GM12801 (cell line): ENCODE results near the gene CMIP.

ENCODE experiments used
- TF ChIP-seq, protein P1 (sequence below): IDR thresholded peaks from one replicate; pipeline ENCODE4 v1.5.1; 2011; ENCODE audit warnings: control low read depth; ENCODE audit not compliant: insufficient read length; ENCODE audit errors: extremely low read depth

The CMIP gene

DNA sequence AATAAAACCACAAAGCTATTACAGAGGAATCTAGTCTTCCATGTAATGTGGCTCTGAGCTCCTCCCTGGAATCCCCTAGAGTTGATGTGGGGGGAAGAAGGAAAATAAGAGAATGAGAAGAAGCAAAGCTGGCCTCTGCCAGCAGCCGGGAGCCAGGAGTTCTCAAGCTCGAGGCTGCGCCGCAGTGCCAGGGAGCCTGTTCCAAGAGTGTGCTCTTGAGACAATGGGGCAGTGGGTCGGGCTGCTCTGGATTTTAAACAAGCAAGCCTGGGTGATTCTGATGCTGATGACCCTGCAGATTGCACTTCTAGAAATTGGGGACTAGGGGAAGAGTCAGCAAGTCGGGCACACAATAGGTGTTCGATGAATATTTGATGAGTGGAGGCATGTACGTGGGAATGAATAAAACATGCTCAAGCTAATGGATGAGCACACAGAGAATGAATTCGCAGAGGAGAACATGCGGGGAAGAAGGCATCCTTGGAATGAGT is 119.9 kb downstream of the CMIP start:
- TF ChIP-seq, protein P1, sequence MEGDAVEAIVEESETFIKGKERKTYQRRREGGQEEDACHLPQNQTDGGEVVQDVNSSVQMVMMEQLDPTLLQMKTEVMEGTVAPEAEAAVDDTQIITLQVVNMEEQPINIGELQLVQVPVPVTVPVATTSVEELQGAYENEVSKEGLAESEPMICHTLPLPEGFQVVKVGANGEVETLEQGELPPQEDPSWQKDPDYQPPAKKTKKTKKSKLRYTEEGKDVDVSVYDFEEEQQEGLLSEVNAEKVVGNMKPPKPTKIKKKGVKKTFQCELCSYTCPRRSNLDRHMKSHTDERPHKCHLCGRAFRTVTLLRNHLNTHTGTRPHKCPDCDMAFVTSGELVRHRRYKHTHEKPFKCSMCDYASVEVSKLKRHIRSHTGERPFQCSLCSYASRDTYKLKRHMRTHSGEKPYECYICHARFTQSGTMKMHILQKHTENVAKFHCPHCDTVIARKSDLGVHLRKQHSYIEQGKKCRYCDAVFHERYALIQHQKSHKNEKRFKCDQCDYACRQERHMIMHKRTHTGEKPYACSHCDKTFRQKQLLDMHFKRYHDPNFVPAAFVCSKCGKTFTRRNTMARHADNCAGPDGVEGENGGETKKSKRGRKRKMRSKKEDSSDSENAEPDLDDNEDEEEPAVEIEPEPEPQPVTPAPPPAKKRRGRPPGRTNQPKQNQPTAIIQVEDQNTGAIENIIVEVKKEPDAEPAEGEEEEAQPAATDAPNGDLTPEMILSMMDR = no peak

DNA sequence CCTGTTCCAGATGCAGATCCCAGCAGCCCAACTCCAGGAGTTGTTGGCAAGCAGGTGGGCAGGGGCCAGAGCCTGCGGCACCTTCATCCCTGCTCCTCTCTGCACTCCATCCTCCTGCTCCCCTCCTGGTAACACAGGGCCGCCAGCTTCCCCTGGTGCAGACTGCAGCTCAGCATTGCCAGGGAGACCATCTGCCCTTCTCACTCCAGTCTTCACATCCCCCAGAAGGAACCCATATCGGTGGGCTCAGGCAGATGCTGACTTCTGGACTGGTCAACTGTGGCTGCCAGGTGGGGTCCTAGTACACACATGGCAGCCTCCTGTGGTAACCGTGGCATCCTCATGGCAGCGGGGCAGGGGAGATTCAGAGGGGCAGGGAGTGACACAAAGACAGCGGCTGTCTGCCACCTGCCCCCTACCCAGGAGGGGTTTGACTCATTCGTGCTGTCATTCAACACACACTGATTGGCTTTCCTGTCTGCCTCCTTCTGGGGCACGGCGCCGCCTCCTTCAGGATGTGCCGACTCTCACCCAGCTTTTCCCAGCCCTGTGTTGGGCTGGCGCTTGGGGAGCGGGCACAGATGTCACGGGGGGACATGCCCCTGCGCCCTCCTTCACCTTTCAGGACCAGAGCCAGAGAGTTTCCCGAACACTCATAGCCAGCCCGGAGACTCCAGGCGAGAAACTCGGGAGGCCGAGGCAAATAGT is 120.9 kb downstream of the CMIP start:
- TF ChIP-seq, protein P1 = no peak

DNA sequence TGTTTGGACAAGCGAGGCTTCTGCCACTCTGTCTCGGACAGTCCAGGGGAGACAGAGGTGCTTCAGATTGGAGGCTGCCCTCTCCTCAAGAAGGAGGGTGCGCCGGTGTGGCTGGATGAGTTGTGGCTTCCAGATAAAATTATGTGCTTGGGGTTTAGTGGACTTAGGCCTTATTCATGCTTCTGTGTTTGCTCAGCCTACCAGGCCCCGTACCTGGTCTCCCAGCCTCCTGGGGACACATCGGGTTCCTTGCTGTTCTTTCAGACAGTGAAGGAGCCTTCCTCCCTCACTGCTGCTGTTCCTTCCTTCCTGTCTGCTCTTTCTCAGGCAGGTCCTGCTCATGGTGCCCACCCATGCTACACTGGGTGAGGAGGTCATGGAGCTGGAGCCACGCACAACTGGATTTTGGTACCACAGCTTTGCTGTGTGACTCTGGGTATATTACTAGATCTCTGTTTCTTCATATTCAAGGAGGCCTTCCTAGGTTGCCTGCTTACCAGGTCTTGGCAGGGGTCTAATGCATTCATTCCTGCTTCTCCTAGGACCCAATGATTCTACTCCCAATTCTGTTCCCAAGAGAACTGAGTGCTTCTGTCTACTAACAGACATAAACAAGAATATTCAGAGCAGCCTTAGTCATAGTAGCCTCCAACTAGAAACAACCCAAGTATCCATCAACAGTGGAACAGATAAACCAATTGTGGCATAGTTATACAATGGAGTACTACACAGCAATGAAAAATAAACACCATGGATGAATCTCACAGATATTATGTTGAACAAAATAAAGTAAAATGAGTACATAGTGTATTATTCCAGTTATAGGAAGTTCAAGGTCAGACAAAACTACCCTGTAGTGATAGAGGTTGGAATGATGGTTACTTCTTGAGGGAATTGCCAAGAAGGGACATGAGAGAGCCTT is 121.7 kb downstream of the CMIP start:
- TF ChIP-seq, protein P1 = no peak

DNA sequence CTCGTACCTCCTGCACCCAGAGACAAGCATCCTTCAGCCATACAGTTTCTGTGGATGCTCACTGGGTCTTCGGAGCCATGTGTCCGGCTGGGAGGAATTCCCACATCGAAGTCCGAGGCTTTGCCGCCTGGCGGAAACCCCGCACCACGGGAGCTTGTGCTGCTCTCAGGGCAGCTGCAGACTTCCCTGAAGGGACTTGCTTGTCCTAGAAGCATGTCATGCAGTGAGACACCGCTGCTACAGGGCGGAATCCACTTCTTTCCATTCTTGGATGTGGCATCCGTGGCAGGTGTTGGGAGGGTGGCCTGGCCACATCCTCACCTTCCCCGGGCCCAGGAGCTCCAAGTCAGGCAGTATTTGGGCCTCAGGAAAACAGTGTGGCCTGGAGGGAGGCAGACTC is 122.5 kb downstream of the CMIP start:
- TF ChIP-seq, protein P1 = no peak

DNA sequence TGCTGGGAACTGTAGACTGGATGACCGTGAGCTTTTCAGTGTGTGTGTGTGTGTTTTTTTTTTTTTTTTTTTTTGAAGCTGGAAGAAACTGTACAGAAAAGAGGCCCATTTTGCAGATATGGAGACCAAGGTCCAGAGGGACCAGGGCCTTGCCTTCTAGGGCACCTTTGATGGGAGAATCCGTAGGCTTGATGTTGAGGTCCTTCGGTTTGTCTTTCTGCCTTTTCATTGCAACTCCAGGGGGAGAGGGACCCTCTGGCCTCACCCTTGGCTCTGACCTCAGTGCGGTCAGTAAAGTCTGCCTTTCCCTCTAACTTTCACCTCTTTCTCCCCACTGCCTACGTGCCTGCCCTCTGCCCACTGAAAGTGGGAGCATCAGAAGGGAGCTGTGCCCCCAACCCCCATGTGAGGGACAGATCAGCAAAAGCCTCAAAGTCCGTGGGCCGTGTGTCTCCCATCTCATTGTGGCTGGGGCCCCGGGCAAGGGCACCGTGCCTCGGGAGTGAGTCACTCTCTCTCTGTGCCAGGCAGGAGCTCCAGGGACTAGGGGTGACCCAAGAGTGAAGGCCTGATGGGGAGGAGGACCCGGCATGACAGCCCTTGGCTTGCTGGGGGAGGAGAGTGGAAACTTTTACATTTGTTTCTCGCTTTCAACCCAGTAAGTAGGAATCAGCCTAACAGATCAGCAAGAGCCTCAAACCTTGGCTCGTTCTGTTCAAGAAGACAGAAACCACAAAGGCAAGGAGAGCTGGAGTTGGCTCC is 123.6 kb downstream of the CMIP start:
- TF ChIP-seq, protein P1 = no peak

DNA sequence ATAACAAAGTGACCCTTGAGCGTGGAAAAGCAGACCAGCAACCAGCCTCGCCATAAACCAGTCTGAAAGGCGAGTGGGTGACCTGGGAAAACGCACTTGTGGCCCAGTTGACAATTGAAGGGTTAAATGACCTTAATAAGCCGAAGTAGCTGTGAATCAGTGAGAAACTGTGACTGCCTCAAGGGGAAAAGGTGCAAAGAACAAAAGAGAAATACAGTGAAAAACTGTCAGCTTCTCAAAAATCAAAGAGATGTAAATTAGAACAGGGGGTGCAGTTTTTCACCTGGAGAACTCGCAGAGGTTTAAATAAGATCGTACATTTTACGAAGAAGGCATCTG is 124.1 kb downstream of the CMIP start:
- TF ChIP-seq, protein P1 = no peak
